SW480 (cell line): ENCODE results near the gene STEEP1.

ENCODE experiments used
- DNase-seq: peaks from one replicate; pipeline ENCODE4 v3.0.0-alpha.2; 2016; ENCODE audit warnings: low spot score

STEEP1 gene

DNA sequence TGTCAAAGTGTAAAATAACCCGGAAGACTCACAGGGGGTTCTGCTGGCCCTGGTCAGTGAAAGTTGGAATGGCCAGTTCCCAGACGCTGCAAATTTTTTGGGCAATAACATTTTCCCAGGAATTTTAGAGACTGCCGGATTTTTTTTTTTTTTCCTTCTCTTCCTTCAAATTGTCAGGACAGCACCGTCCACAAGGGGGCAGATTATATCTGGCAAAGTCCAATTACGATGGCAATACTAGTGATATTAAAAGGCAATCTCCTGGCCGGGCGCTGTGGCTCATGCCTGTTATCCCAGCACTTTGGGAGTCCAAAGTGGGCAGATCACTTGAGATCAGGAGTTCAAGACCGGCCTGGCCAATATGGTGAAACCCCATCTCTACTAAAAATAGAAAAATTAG, 76.5 kb downstream of the STEEP1 start:
- peak; percentile 60 for DNase-seq
